ENCODE data around the gene ERC2. TPM values are rescaled to one million over a fixed set of nuclear protein-coding genes. Genes with fewer than 3 reads are reported as not detected.

Gene ERC2
- total RNA-seq, 3 donors from 2014 or later (not counting 1 experiment from before 2014, with no cell fraction given) = not detected

DNA sequence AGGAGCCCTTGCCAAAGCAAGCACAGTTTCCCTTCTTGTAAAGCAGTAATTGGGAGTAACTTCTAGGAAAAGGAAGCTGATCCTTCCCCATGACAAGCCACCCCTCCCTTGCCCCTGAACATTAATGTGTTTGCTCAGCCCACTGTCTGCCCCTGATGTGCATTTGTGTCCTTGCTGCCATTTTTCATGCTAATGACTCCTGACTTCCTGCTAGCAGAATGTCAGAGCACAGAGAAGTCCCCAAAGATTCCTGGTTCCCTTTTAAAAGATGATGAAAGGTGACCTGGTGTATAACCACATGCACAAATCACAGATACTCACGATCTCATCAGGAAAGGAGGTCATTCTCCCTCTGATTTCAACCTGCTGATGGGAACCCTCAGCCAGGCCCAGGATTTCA lies 936.9 kb downstream of the ERC2 start:
- Mint-ChIP-seq H3K4me1 (no peaks in the 10 kb centered on the region), H3K36me3 (no peaks in the 10 kb centered on the region), H3K9me3 (peaks cover 0 to 5% of the 10 kb centered on the region in 2 donors), H3K27ac (no peak overlapping the region), H3K4me3 (no peak overlapping the region), H3K27me3 (ENCODE audit: low read depth in 2 of 2) (no peaks in the 10 kb centered on the region)
- 91% methylated on average over 1 of the region's 1 CpG for WGBS (ENCODE audit: insufficient coverage)
- intact Hi-C loops (cut with micrococcal nuclease) = no loop called here
- DNase-seq (no peak), ATAC-seq (no peak)
- H3K9me3 ChIP-seq (ENCODE audit: control insufficient read depth, insufficient read depth, low read length) = no peaks in the 10 kb centered on the region
- no peak overlapping the region for H3K4me3 ChIP-seq (ENCODE audit: low read length)
- TF ChIP-seq, protein P1, sequence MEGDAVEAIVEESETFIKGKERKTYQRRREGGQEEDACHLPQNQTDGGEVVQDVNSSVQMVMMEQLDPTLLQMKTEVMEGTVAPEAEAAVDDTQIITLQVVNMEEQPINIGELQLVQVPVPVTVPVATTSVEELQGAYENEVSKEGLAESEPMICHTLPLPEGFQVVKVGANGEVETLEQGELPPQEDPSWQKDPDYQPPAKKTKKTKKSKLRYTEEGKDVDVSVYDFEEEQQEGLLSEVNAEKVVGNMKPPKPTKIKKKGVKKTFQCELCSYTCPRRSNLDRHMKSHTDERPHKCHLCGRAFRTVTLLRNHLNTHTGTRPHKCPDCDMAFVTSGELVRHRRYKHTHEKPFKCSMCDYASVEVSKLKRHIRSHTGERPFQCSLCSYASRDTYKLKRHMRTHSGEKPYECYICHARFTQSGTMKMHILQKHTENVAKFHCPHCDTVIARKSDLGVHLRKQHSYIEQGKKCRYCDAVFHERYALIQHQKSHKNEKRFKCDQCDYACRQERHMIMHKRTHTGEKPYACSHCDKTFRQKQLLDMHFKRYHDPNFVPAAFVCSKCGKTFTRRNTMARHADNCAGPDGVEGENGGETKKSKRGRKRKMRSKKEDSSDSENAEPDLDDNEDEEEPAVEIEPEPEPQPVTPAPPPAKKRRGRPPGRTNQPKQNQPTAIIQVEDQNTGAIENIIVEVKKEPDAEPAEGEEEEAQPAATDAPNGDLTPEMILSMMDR (IDR thresholded peaks at IDR 0.05) = no peak
- no peaks in the 10 kb centered on the region for H3K27me3 ChIP-seq (ENCODE audit: control insufficient read depth, insufficient read depth, low read length)
- no peaks in the 10 kb centered on the region for H3K36me3 ChIP-seq (ENCODE audit: control insufficient read depth, insufficient read depth, low read length)
- no peak overlapping the region for H3K27ac ChIP-seq (ENCODE audit: low read length)
- H3K4me1 ChIP-seq (ENCODE audit: control insufficient read depth, insufficient read depth, low read length) = no peaks in the 10 kb centered on the region

DNA sequence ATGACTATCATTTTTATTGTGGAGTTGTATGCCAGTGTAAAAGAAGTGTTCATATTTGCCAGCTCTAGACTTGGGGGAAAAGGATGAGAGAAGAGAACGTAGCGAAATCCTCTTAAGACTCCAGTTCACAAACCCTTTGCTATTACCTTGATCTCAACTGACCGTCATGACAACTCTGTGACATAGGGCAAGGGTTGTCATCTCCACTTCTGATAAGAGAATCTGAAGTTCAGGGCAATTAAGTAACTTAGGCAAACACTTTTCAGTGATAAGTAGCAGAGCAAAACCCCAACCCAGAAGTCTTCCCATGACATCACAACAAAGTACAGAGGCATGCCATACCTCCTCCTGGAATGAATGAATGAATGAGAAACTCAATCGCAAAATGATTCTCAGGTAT lies 940.9 kb downstream of the ERC2 start:
- Mint-ChIP-seq H3K4me3 (no peak overlapping the region), H3K27ac (no peak overlapping the region), H3K4me1 (no peaks in the 10 kb centered on the region), H3K36me3 (no peaks in the 10 kb centered on the region), H3K27me3 (ENCODE audit: low read depth in 2 of 2) (no peaks in the 10 kb centered on the region), H3K9me3 (peaks cover 0 to 7% of the 10 kb centered on the region in 2 donors)
- no peak for DNase-seq
- Histone ChIP-seq H3K27me3 (ENCODE audit: control insufficient read depth, insufficient read depth, low read length) (no peaks in the 10 kb centered on the region), H3K36me3 (ENCODE audit: control insufficient read depth, insufficient read depth, low read length) (no peaks in the 10 kb centered on the region), H3K4me1 (ENCODE audit: control insufficient read depth, insufficient read depth, low read length) (no peaks in the 10 kb centered on the region), H3K4me3 (ENCODE audit: low read length) (no peak overlapping the region), H3K9me3 (ENCODE audit: control insufficient read depth, insufficient read depth, low read length) (peaks cover 3% of the 10 kb centered on the region), H3K27ac (ENCODE audit: low read length) (no peak overlapping the region)
- 100% methylated on average over 2 of the region's 4 CpGs for WGBS (ENCODE audit: insufficient coverage)
- TF ChIP-seq, protein P1 (IDR thresholded peaks at IDR 0.05) = no peak
- ATAC-seq = no peak
- intact Hi-C loops (cut with micrococcal nuclease) = no loop called here

- H3K27me3 ChIP-seq (ENCODE audit: control insufficient read depth, insufficient read depth, low read length) = no peaks in the 10 kb centered on the region
- no peak for ATAC-seq
- intact Hi-C loops (cut with micrococcal nuclease) = no loop called here
- H3K9me3 ChIP-seq (ENCODE audit: control insufficient read depth, insufficient read depth, low read length) = peaks cover 3% of the 10 kb centered on the region
- DNase-seq = no peak
- H3K4me1 Mint-ChIP-seq = no peaks in the 10 kb centered on the region
- no peaks in the 10 kb centered on the region for H3K36me3 Mint-ChIP-seq
- no peak overlapping the region for H3K27ac Mint-ChIP-seq
- no peaks in the 10 kb centered on the region for H3K36me3 ChIP-seq (ENCODE audit: control insufficient read depth, insufficient read depth, low read length)
- WGBS (ENCODE audit: insufficient coverage) = 92% methylated on average over 10 of the region's 10 CpGs
- TF ChIP-seq, protein P1 (IDR thresholded peaks at IDR 0.05) = no peak
- no peaks in the 10 kb centered on the region for H3K4me1 ChIP-seq (ENCODE audit: control insufficient read depth, insufficient read depth, low read length)
- no peak overlapping the region for H3K4me3 Mint-ChIP-seq
- H3K27me3 Mint-ChIP-seq (ENCODE audit: low read depth in 2 of 2) = no peaks in the 10 kb centered on the region
- H3K9me3 Mint-ChIP-seq = peaks cover 0 to 7% of the 10 kb centered on the region in 2 donors
- no peak overlapping the region for H3K4me3 ChIP-seq (ENCODE audit: low read length)
- H3K27ac ChIP-seq (ENCODE audit: low read length) = no peak overlapping the region
Measured at GRCh38 chr3:55526332-55527030, 941.8 kb downstream of the ERC2 start.

DNA sequence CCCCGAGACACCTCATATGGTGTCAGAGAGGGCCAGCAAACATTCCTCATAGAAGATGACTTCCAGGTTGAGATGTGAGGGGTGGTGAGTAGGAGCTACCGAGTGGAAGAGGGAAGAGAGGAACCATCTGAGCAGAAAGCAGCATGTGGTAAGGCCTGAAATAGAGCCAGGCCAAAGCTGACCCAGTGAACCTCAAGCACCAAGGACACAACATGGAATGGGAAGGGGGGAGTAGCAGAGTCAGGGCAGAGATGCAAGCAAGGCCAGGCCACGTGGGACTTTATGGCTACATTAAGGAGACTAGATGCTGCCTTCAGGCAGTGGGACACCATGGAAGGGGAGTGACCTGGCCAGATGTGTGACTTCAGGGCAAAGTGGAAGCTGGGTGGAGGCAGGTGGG lies 942.8 kb downstream of the ERC2 start:
- Histone ChIP-seq H3K27me3 (ENCODE audit: control insufficient read depth, insufficient read depth, low read length) (no peaks in the 10 kb centered on the region), H3K4me1 (ENCODE audit: control insufficient read depth, insufficient read depth, low read length) (no peaks in the 10 kb centered on the region), H3K9me3 (ENCODE audit: control insufficient read depth, insufficient read depth, low read length) (peaks cover 3% of the 10 kb centered on the region), H3K36me3 (ENCODE audit: control insufficient read depth, insufficient read depth, low read length) (no peaks in the 10 kb centered on the region), H3K4me3 (ENCODE audit: low read length) (no peak overlapping the region), H3K27ac (ENCODE audit: low read length) (no peak overlapping the region)
- no peaks in the 10 kb centered on the region for H3K27me3 Mint-ChIP-seq (ENCODE audit: low read depth in 2 of 2)
- H3K27ac Mint-ChIP-seq = no peak overlapping the region
- WGBS (ENCODE audit: insufficient coverage) = 82% methylated on average over 3 of the region's 3 CpGs
- H3K4me1 Mint-ChIP-seq = no peaks in the 10 kb centered on the region
- no peak overlapping the region for H3K4me3 Mint-ChIP-seq
- TF ChIP-seq, protein P1 (IDR thresholded peaks at IDR 0.05) = no peak
- H3K36me3 Mint-ChIP-seq = no peaks in the 10 kb centered on the region
- intact Hi-C loops (cut with micrococcal nuclease) = no loop called here
- peaks cover 0 to 7% of the 10 kb centered on the region in 2 donors for H3K9me3 Mint-ChIP-seq
- no peak for DNase-seq
- no peak for ATAC-seq

All from natural killer cell (primary cell).